ENCODE results near the gene SHC2. TPM values are rescaled to one million over a fixed set of nuclear protein-coding genes. Genes with fewer than 3 reads are reported as not detected.

Gene SHC2
- total RNA-seq, 4 donors from 2014 or later = 14.6 to 25.0 (median 17.8) TPM

GRCh38 chr19:377801-378581, 82.8 kb downstream of the SHC2 start:
- intact Hi-C loops (cut with DNase I; ENCODE audit: low total_unique reads) = no loop called here

DNA sequence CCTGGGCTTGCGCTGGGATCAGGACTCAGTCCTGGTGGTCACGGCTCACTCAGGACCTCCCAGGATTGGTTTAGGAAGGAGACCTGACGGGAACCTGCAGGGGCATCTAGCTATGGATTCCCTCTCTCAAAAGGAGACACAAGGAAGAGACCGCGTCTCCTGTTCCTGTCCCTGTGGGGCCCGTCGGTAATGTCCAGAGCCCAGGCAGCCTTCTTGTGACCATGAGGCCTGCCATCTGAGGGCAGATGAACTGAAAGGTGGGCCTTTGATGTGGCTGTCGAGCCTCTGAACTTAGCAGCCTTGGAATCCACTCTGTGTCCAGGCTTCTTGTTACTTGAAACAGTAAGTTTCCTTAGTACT, 84.7 kb downstream of the SHC2 start:
- DNase-seq (ENCODE audit: low spot score in 2 of 2) = peak in 1 of 2 donors; percentile 67
- TF ChIP-seq POLR2A (IDR thresholded peaks at IDR 0.05) (no peak), CTCF (IDR thresholded peaks at IDR 0.05) (no peak)
- intact Hi-C loops (cut with DNase I; ENCODE audit: low total_unique reads) = no loop called here
- H3K4me3 ChIP-seq (ENCODE audit: low read depth, poor library complexity, severe bottlenecking) = no peak overlapping the region
- WGBS, 2 donors = 83 to 86% methylated on average over 8 of the region's 8 CpGs

More at GRCh38 chr19:377801-378581, 82.8 kb downstream of the SHC2 start:
- H3K4me3 ChIP-seq (ENCODE audit: low read depth, poor library complexity, severe bottlenecking) = no peak overlapping the region
- peak in 1 of 2 donors; percentile 77 for DNase-seq (ENCODE audit: low spot score in 2 of 2)
- 51 to 60% methylated on average over 32 to 38 of the region's 38 CpGs for WGBS, 2 donors
- TF ChIP-seq CTCF (IDR thresholded peaks at IDR 0.05) = no peak
- TF ChIP-seq POLR2A (IDR thresholded peaks at IDR 0.05) = no peak

DNA sequence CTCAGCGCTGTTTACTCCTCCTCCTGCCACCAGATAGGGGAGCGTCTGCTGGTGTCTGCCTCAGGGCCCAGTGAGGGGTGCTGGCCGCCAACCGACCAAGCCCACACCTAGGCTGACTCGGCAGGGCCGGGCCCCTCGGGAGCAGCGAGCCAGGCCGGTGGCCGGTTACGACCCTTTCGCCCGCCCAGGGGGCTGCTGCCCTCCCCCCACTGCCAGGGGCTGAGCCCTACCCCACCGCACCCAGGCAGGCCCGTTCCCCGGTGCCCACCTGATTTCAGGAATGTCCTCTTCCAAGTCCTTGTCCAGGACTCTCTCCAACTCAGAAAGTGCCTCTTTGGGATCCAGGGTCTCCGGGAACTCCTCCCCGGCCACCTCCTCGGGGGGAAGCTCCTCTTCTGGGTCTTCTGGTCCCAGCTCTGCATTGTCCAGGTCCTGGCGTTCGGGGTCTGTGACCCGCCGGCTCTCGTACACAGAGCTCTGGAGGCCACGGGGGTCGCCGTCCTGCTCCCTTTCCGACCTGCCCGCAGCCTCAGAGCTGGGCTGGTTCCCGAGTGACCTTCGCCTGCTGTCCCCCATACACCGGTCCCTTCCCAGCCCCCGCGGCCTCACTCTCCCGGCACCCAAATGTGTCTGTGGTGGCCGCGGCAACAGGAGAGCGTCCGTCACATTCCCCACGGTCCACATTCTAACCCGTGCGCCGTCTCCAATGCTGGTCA, 85.3 kb downstream of the SHC2 start:
- intact Hi-C loops (cut with DNase I; ENCODE audit: low total_unique reads) = no loop called here
- TF ChIP-seq POLR2A (IDR thresholded peaks at IDR 0.05) = no peak
- no peak for TF ChIP-seq CTCF (IDR thresholded peaks at IDR 0.05)
- DNase-seq (ENCODE audit: low spot score in 2 of 2) = peak in 1 of 2 donors; percentile 79
- H3K4me3 ChIP-seq (ENCODE audit: low read depth, poor library complexity, severe bottlenecking) = no peak overlapping the region
- 75 to 79% methylated on average over 42 to 43 of the region's 43 CpGs for WGBS, 2 donors

DNA sequence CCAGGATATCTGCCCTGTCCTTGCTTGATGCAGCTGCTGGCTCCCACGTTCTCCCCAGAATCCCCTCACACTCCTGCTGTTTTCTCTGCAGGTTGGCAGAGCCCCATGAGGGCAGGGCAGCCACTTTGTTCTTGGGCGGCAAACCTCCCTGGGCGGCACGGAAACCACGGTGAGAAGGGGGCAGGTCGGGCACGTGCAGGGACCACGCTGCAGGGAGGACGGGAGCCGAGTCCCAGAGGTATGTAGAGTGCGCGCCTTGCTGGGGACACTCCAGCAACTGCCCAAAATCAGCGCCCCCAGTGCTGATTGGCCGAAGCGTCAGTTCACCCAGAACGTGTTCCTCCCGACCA, 86.0 kb downstream of the SHC2 start:
- intact Hi-C loops (cut with DNase I; ENCODE audit: low total_unique reads) = no loop called here
- TF ChIP-seq POLR2A (IDR thresholded peaks at IDR 0.05) (no peak), CTCF (IDR thresholded peaks at IDR 0.05) (no peak)
- 51% methylated on average over 15 to 17 of the region's 17 CpGs for WGBS, 2 donors

GRCh38 chr19:374183-374885, 86.5 kb downstream of the SHC2 start:
- WGBS, 2 donors = 52 to 57% methylated on average over 23 of the region's 23 CpGs
- intact Hi-C loops (cut with DNase I; ENCODE audit: low total_unique reads) = no loop called here
- TF ChIP-seq POLR2A (IDR thresholded peaks at IDR 0.05) = no peak
- TF ChIP-seq CTCF (IDR thresholded peaks at IDR 0.05) = no peak
- peak in 1 of 2 donors; percentile 82 for DNase-seq (ENCODE audit: low spot score in 2 of 2)
- no peak overlapping the region for H3K4me3 ChIP-seq (ENCODE audit: low read depth, poor library complexity, severe bottlenecking)

More for the DNA sequence above, 86.0 kb downstream of the SHC2 start:
- DNase-seq (ENCODE audit: low spot score in 2 of 2) = peak in 1 of 2 donors; percentile 66
- no peak overlapping the region for H3K4me3 ChIP-seq (ENCODE audit: low read depth, poor library complexity, severe bottlenecking)
